SU-DHL-6 (cell line): ENCODE data around the gene MAPK13.

Experiments used
- CTCF ChIP-seq: fragments of 200-600 bp; sonication (generic); IDR thresholded peaks from one replicate; pipeline ENCODE4 v1.5.1; 2017; ENCODE audit warnings: antibody characterized with exemption, mild to moderate bottlenecking, low read length, moderate library complexity; ENCODE audit not compliant: insufficient read depth, poor library complexity, severe bottlenecking
- EZH2phosphoT487 ChIP-seq: fragments of 200-600 bp; sonication (generic), shearing (Covaris generic); conservative IDR thresholded peaks from 2 replicates; pipeline ENCODE4 v1.6.1; 2018; ENCODE audit warnings: mild to moderate bottlenecking, antibody characterized with exemption, low read length, moderate library complexity, mixed read lengths

GRCh38 chr6:36139431-36139830, 9.1 kb downstream of the MAPK13 start:
- TF ChIP-seq CTCF (peak; percentile 19), EZH2phosphoT487 (no peak)
